Common myeloid progenitor, CD34-positive (primary cell): ENCODE results near the gene MYO1H.

Source experiments
- CTCF ChIA-PET: fragments of 350-600 bp; sonication (Branson Sonifier 250); formaldehyde crosslinking; loops from one replicate; lab custom pipeline; 2021; ENCODE audit warnings: antibody characterized with exemption; lab: Charles Lee
- POLR2A ChIA-PET: fragments of 350-600 bp; sonication (Branson Sonifier 250); formaldehyde crosslinking; loops from one replicate; lab custom pipeline; 2021; ENCODE audit warnings: antibody characterized with exemption; lab: Charles Lee
- DNase-seq, 3 donors: peaks; one replicate each; pipeline versions ENCODE4 v3.0.0 to v3.0.0-alpha.2; 2013
- H3K27ac ChIP-seq, 2 experiments: 1 replicate in 1 of 2; 2 replicates in 1 of 2; pipeline ENCODE4 v1.7.0; 2013; ENCODE audit warnings: inconsistent platforms in 2 of 2, low read length in 2 of 2, mild to moderate bottlenecking in 2 of 2, low read depth in 1 of 2, moderate library complexity in 1 of 2; ENCODE audit not compliant: severe bottlenecking in 2 of 2, insufficient read depth in 1 of 2, poor library complexity in 1 of 2
- H3K27me3 ChIP-seq, 5 experiments: replicated peaks in 2 of 5; 1 replicate in 3 of 5; 2 replicates in 2 of 5; pipeline versions ENCODE4 v1.6.1 to v1.7.0; 2013; ENCODE audit warnings: low read length in 4 of 5, mild to moderate bottlenecking in 2 of 5, moderate library complexity in 2 of 5, inconsistent platforms in 1 of 5; ENCODE audit not compliant: insufficient read depth in 5 of 5, control insufficient read depth in 4 of 5
- H3K36me3 ChIP-seq, 4 experiments: 1 replicate in 2 of 4; 2 replicates in 2 of 4; pipeline versions ENCODE4 v1.6.1 to v1.7.0; 2013; ENCODE audit warnings: low read length in 3 of 4, control low read depth in 1 of 4, mild to moderate bottlenecking in 1 of 4; ENCODE audit not compliant: control insufficient read depth in 4 of 4, insufficient read depth in 4 of 4
- H3K4me1 ChIP-seq, 4 experiments: 1 replicate in 3 of 4; 2 replicates in 1 of 4; pipeline versions ENCODE4 v1.6.1 to v1.7.1; 2013; ENCODE audit warnings: low read length in 3 of 4, mild to moderate bottlenecking in 3 of 4, control low read depth in 1 of 4, inconsistent platforms in 1 of 4, moderate library complexity in 1 of 4; ENCODE audit not compliant: control insufficient read depth in 4 of 4, insufficient read depth in 4 of 4; ENCODE audit errors: control extremely low read depth in 1 of 4
- H3K4me3 ChIP-seq, 7 experiments: 1 replicate in 4 of 7; 2 replicates in 3 of 7; pipeline versions ENCODE4 v1.5.1 to v1.7.0; 2013; ENCODE audit warnings: mild to moderate bottlenecking in 7 of 7, low read length in 6 of 7, moderate library complexity in 6 of 7, inconsistent platforms in 2 of 7, low read depth in 2 of 7, control low read depth in 1 of 7; ENCODE audit not compliant: insufficient read depth in 4 of 7, control insufficient read depth in 1 of 7; ENCODE audit errors: extremely low read depth in 1 of 7
- H3K9me3 ChIP-seq, 5 experiments: 1 replicate in 4 of 5; 2 replicates in 1 of 5; pipeline versions ENCODE4 v1.6.1 to v1.7.1; 2013; ENCODE audit warnings: low read length in 4 of 5, mild to moderate bottlenecking in 2 of 5, inconsistent platforms in 1 of 5, low read depth in 1 of 5, moderate library complexity in 1 of 5; ENCODE audit not compliant: control insufficient read depth in 4 of 5, insufficient read depth in 2 of 5; ENCODE audit errors: control extremely low read depth in 1 of 5
- WGBS: methylation state at CpG from one replicate; pipeline ENCODE4 v1.1.5; 2013; ENCODE audit not compliant: insufficient coverage; 5-methylcytosine and 5-hydroxymethylcytosine counted together

MYO1H gene

DNA sequence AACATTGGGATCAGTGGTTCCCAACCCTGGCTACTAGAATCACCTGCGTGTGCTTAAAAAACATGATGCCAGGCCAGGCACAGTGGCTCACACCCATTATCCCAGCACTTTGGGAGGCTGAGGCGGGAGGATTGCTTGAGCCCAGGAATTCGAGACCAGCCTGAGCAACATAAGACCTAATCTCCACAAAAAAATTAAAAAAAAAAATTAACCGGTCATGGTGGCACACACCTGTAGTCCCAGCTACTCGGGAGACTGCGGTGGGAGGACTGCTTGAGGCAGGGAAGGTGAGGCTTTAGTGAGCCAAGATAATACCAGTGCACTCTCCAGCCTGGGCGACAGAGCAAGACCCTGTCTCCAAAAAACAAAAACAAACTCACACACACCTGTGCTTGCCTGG is 127.4 kb downstream of the MYO1H start:
- ChIA-PET POLR2A (no interaction called here), CTCF (interaction anchor here (1.2 to 1.6 kb wide), 2 partner anchors 12 to 20 kb away, joined by 3 to 5 read pairs; no protein-coding TSS in a partner anchor)
- no peak for DNase-seq
- H3K27ac ChIP-seq: no peak overlapping the region
- no peaks in the 10 kb centered on the region for H3K27me3 ChIP-seq
- peaks cover 9 to 24% (median 21%) of the 10 kb centered on the region in 4 experiments for H3K4me1 ChIP-seq
- H3K36me3 ChIP-seq: peaks cover 0 to 5% (median 1%) of the 10 kb centered on the region in 4 experiments
- no peaks in the 10 kb centered on the region for H3K9me3 ChIP-seq
- no peak overlapping the region for H3K4me3 ChIP-seq
- WGBS: 95% methylated on average over 6 of the region's 7 CpGs

DNA sequence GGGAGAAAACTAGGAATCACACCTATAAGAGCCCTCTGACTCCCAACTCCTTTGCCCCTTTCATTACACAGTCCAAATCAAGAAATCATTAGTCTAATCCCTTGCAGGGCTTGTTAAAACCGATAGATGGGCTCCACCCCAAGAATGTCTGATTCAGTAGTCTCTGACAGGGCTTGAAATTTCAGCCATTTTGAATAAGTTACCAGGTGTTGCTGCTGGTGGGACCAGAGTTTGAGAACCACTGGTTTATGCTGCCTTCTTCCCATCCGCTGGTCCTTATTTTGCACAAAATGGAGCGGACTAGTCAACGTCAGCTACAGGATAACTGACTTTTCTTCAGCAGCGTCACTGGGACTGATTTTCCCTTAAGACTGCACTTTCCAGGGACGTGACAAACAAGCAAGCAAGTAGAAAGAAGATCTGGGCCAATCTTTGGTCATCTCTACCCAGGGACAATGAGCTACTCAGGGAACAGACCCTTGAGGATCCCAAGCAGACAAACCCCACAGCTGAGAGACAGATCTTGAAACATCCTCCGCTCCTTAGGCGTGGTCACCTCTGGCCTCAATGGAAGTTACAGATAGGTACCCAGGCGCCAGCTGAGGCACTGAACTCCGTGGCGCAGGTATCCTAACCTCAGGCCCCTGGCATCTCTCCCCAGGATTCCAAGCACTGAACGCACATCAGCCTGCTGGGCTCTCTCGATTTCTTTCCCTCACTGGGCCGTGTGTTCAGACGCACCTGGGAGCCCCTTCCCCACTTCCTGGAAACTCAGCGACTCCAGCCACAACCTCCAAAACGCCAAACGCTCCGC is 128.5 kb downstream of the MYO1H start:
- H3K36me3 ChIP-seq: peaks cover 0 to 5% (median 0%) of the 10 kb centered on the region in 4 experiments

DNA sequence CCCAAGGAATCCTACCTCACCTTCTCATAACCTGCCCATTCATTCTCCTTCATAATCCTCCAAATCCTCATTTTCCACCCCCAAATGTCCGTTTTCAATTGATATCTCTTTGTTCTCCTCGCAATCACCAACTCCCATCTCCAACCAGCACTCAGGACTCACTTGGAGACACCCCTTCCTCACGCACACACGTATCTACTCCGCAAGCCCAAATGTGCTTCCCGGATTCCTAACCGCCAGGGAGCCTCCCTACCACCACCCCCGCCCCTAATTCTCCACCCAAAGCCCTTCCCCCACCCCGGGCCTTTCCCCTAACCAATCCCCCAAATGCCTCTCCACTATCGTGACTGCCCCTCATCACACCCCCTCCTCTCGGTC is 129.1 kb downstream of the MYO1H start:
- H3K27ac ChIP-seq: peak overlapping the region; percentile 98 to 99
- peaks cover 9 to 24% (median 21%) of the 10 kb centered on the region in 4 experiments for H3K4me1 ChIP-seq
- WGBS: 0% methylated on average over 8 of the region's 11 CpGs
- peaks cover 0 to 5% (median 0%) of the 10 kb centered on the region in 4 experiments for H3K36me3 ChIP-seq
- ChIA-PET CTCF (interaction anchor here (0.9 to 1.8 kb wide), 3 partner anchors 9 to 46 kb away, joined by 3 to 8 read pairs (median 3); no protein-coding TSS in a partner anchor), POLR2A (interaction anchor here (0.6 to 2.5 kb wide), 3 partner anchors 10 to 121 kb away, joined by 3 to 8 read pairs (median 3); no protein-coding TSS in a partner anchor)
- H3K27me3 ChIP-seq: no peaks in the 10 kb centered on the region
- no peaks in the 10 kb centered on the region for H3K9me3 ChIP-seq
- DNase-seq: no peak
- peak overlapping the region; percentile 92 to 99 (median 95) for H3K4me3 ChIP-seq

More for the DNA sequence above, 128.5 kb downstream of the MYO1H start:
- peak overlapping the region; percentile 92 to 99 (median 95) for H3K4me3 ChIP-seq
- POLR2A ChIA-PET: interaction anchor here (1.3 to 2.5 kb wide), 2 partner anchors 9 to 14 kb away, joined by 3 to 8 read pairs; no protein-coding TSS in a partner anchor
- H3K27ac ChIP-seq: peak overlapping the region; percentile 98 to 99
- CTCF ChIA-PET: interaction anchor here (1.2 to 1.8 kb wide), 3 partner anchors 19 to 46 kb away, joined by 3 to 8 read pairs (median 3); no protein-coding TSS in a partner anchor
- peak in 1 of 3 donors; percentile 8 for DNase-seq
- H3K27me3 ChIP-seq: no peaks in the 10 kb centered on the region
- H3K4me1 ChIP-seq: peaks cover 9 to 24% (median 21%) of the 10 kb centered on the region in 4 experiments
- no peaks in the 10 kb centered on the region for H3K9me3 ChIP-seq
- WGBS: 35% methylated on average over 19 of the region's 19 CpGs

DNA sequence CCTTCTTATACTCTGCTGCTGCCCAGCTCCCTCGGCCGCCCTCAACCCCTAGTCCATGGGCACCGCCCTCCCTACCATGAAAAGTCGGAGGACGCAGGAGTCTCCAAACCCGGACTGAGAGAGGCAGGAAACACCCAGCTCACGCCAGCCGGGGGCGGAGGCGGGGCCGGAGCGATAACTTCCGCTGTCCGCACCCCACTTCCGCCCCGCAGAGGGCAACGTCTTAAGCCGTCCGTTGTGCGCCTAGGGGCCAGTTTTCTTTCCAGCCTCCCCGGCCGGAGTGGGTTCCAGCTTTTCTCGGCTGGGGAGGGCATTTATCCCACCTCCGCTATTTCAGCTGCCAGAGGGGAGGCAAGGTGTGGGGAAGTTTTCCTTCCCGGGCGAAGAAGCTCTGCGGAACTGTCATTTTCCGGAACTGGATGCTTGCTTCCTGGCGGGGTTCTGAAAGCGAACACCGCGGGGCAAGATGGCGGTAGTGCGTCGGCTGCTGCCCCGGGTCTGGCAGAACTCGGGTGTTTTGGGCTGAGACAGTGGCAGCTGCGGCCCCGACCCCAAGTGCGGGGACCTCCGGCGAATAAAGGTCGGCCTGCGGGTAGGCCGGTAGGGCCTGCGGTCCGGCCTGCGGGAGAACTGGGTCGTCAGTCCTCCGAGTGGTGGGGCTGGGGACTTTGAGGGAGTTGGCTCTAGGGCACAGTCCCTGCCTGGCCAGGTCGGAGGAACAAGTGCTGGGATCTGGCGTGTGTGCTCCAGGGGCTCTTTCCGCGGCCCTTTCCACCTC is 129.7 kb downstream of the MYO1H start, which contains the start of the genes KCTD10 and UBE3B:
TSS of gene KCTD10 (minus strand) at position 116 of the 778 bp plus-strand sequence. CDS start at position 78, 38 bp downstream.
TSS of gene UBE3B (plus strand) at position 450 of the 778 bp plus-strand sequence. CDS start 5,918 bp downstream, outside the sequence.
- Histone ChIP-seq H3K27me3 (no peaks in the 10 kb centered on the region), H3K4me3 (peak within 1 kb of the TSS; percentile 92 to 99 (median 95)), H3K36me3 (peaks cover 0 to 5% (median 0%) of the 10 kb centered on the region in 4 experiments), H3K27ac (peak within 1 kb of the TSS; percentile 98 to 99), H3K4me1 (peaks cover 9 to 24% (median 21%) of the 10 kb centered on the region in 4 experiments), H3K9me3 (no peaks in the 10 kb centered on the region)
- 0% methylated on average over 50 of the region's 54 CpGs for WGBS
- POLR2A ChIA-PET: interaction anchor here (0.6 to 2.5 kb wide), 3 partner anchors 10 to 121 kb away, joined by 3 to 8 read pairs (median 3); no protein-coding TSS in a partner anchor
- CTCF ChIA-PET: interaction anchor here (0.7 to 1.8 kb wide), 4 partner anchors 9 to 47 kb away, joined by 3 to 8 read pairs (median 3); no protein-coding TSS in a partner anchor
- DNase-seq: peak; percentile 90 to 94 (median 92)

DNA sequence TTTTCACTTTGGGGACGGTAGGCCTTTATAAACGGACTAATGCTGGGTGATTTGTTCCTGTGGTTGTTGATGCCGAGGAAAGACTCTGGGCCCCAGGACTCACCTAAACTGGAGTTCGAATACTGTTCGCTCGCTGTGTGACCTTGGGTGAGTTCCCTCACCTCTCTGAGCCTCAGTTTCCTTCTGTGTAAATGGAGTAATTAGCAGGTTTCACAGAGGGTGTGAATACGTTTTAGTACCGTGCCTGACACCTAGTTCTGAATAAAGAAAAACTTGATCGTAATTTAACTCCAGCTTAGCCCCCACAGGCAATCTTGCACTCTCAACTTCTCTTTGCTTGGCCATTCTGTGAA is 130.2 kb downstream of the MYO1H start:
- 5% methylated on average over 4 of the region's 9 CpGs for WGBS
- no peaks in the 10 kb centered on the region for H3K27me3 ChIP-seq
- ChIA-PET POLR2A (interaction anchor here (2.5 kb wide), 1 partner anchor 11 kb away, joined by 8 read pairs; no protein-coding TSS in a partner anchor), CTCF (interaction anchor here (1.2 to 1.4 kb wide), 2 partner anchors 8 to 48 kb away, joined by 3 read pairs; no protein-coding TSS in a partner anchor)
- H3K4me3 ChIP-seq: peak overlapping the region; percentile 92 to 99 (median 95)
- H3K4me1 ChIP-seq: peaks cover 9 to 24% (median 21%) of the 10 kb centered on the region in 4 experiments
- no peaks in the 10 kb centered on the region for H3K9me3 ChIP-seq
- peaks cover 0 to 2% (median 0%) of the 10 kb centered on the region in 4 experiments for H3K36me3 ChIP-seq
- no peak for DNase-seq
- peak overlapping the region; percentile 98 to 99 for H3K27ac ChIP-seq

DNA sequence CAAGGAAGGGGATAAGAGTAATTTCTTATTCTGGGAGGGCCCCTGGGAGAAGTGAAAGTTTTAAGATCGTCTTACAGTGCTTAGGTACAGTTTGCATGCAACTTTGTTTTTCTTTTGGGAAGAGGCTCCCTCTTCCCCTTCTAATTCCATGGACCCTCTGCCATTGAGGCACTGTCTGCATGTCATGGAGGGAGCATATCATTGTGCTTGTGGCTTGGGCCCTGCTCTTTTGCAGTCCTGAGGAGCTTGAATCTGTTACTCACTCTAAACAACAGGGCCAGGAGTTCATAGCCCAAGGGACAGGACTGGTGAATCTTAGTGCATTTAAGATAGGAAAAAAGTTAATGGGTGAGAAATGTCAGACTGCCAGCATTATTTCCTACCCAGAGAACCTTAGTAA is 132.1 kb downstream of the MYO1H start:
- H3K9me3 ChIP-seq: no peaks in the 10 kb centered on the region
- 100% methylated on average over 1 of the region's 1 CpG for WGBS
- POLR2A ChIA-PET: no interaction called here
- CTCF ChIA-PET: no interaction called here
- DNase-seq: no peak
- no peak overlapping the region for H3K4me3 ChIP-seq
- no peaks in the 10 kb centered on the region for H3K27me3 ChIP-seq
- peaks cover 6 to 15% (median 9%) of the 10 kb centered on the region in 4 experiments for H3K36me3 ChIP-seq
- peaks cover 9 to 24% (median 21%) of the 10 kb centered on the region in 4 experiments for H3K4me1 ChIP-seq
- H3K27ac ChIP-seq: no peak overlapping the region
